ENCODE data around the gene PARD3. TPM values are rescaled to one million over a fixed set of nuclear protein-coding genes. Genes with fewer than 3 reads are reported as not detected.

PARD3 gene
- total and polyA plus RNA-seq, 12 donors: 17.0 to 93.8 (median 47.3) TPM

GRCh38 chr10:34653530-34653929, 161.6 kb downstream of the PARD3 start:
- no peak for DNase-seq
- 88 to 93% (median 91%) methylated on average over 4 of the region's 4 CpGs for WGBS, 4 donors
- no peak overlapping the region for H3K4me3 ChIP-seq
- H3K9me3 ChIP-seq (replicated peaks in 1 of 3): no peaks in the 10 kb centered on the region
- intact Hi-C loops (cut with DNase I): no loop called here
- no peak for TF ChIP-seq CTCF (IDR thresholded peaks at IDR 0.05)
- no peak for TF ChIP-seq POLR2A (IDR thresholded peaks at IDR 0.05)
- no peaks in the 10 kb centered on the region for H3K36me3 ChIP-seq (replicated peaks in 1 of 2)
- H3K4me1 ChIP-seq (replicated peaks in 1 of 2): peaks cover 0 to 6% of the 10 kb centered on the region in 2 donors
- no peaks in the 10 kb centered on the region for H3K27me3 ChIP-seq
- H3K27ac ChIP-seq: no peak overlapping the region

DNA sequence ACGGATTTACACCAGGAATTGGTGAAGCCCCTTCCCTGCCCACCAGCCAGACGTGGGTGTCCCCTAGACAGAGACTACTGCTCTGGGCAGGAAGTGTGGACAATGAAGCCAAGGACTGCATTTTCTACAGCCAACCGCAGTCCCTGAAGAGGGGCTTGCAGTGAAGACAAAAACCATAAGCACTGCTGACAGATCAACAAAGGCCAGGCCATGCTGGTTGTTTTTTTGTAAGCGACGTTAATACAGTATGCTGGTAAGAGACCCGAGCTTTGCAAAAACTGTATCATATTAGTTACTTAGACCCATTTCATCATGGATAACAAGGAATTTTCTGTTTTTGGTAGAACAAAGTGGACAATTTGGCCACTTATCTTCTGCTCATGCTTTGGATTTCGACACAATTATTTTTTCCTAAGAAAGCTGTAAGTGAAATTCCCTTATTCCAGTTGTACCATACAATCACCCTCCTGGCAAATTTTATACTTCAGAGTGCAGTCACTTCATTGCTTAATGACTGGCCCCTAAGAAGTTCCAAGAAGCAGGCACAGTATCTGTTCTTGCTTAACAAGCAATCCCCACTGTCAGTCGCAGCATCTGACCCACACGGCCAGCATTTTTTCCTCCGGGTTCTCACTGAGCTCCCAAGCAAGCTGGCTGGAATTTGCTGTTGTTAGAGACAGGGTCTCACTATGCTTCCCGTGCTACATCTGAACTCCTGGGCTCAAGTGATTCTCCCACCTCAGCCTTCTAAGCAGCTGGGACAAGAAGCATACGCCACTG, 163.5 kb downstream of the PARD3 start:
- WGBS, 4 donors: 80 to 85% (median 81%) methylated on average over 12 of the region's 12 CpGs
- no peak for DNase-seq

GRCh38 chr10:34650156-34650555, 164.9 kb downstream of the PARD3 start:
- Histone ChIP-seq H3K27me3 (no peaks in the 10 kb centered on the region), H3K4me3 (no peak overlapping the region), H3K4me1 (replicated peaks in 1 of 2) (peaks cover 6 to 10% of the 10 kb centered on the region in 2 donors), H3K27ac (no peak overlapping the region), H3K36me3 (replicated peaks in 1 of 2) (no peaks in the 10 kb centered on the region), H3K9me3 (replicated peaks in 1 of 3) (no peaks in the 10 kb centered on the region)
- TF ChIP-seq CTCF (IDR thresholded peaks at IDR 0.05): no peak
- 84 to 89% (median 87%) methylated on average over 8 of the region's 8 CpGs for WGBS, 4 donors
- intact Hi-C loops (cut with DNase I): no loop called here
- no peak for DNase-seq

More for the DNA sequence above, 163.5 kb downstream of the PARD3 start:
- intact Hi-C loops (cut with DNase I): no loop called here
- H3K27me3 ChIP-seq: no peaks in the 10 kb centered on the region
- H3K4me3 ChIP-seq: no peak overlapping the region
- no peak overlapping the region for H3K27ac ChIP-seq
- H3K9me3 ChIP-seq (replicated peaks in 1 of 3): no peaks in the 10 kb centered on the region
- H3K36me3 ChIP-seq (replicated peaks in 1 of 2): no peaks in the 10 kb centered on the region
- peaks cover 6 to 10% of the 10 kb centered on the region in 2 donors for H3K4me1 ChIP-seq (replicated peaks in 1 of 2)
- TF ChIP-seq CTCF (IDR thresholded peaks at IDR 0.05): no peak
- TF ChIP-seq POLR2A (IDR thresholded peaks at IDR 0.05): no peak

DNA sequence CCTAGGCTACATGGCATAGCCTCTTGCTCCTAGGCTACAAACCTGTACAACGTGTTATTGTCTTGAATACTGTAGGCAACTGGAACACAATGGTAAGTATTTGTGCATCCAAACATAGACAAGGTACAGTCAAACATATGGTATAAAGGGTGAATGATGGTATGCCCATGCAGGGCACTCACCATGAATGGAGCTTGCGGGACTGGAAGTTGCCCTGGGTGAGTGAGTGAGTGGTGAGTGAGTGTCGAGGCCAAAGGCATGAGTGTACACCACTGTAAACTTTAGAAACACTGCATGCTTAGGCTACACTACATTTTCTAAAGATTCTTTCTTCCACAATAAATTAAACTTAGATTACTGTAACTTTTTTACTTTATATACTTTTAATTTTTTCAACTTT, 165.7 kb downstream of the PARD3 start:
- Histone ChIP-seq H3K27me3 (no peaks in the 10 kb centered on the region), H3K4me3 (no peak overlapping the region), H3K9me3 (replicated peaks in 1 of 3) (no peaks in the 10 kb centered on the region), H3K4me1 (replicated peaks in 1 of 2) (peaks cover 4 to 10% of the 10 kb centered on the region in 2 donors), H3K36me3 (replicated peaks in 1 of 2) (no peaks in the 10 kb centered on the region), H3K27ac (no peak overlapping the region)
- intact Hi-C loops (cut with DNase I): no loop called here
- 87 to 98% (median 96%) methylated on average over 3 of the region's 3 CpGs for WGBS, 4 donors
- no peak for DNase-seq
- TF ChIP-seq POLR2A (IDR thresholded peaks at IDR 0.05): no peak
- TF ChIP-seq CTCF (IDR thresholded peaks at IDR 0.05): no peak
